ENCODE data around the gene CES4A. TPM values are rescaled to one million over a fixed set of nuclear protein-coding genes. Genes with fewer than 3 reads are reported as not detected.
A peak's percentile ranks its signal among the peaks of the same experiment; 100 is the strongest.

CES4A gene
- total RNA-seq, 1 donor from 2014 or later: 10.2 TPM

DNA sequence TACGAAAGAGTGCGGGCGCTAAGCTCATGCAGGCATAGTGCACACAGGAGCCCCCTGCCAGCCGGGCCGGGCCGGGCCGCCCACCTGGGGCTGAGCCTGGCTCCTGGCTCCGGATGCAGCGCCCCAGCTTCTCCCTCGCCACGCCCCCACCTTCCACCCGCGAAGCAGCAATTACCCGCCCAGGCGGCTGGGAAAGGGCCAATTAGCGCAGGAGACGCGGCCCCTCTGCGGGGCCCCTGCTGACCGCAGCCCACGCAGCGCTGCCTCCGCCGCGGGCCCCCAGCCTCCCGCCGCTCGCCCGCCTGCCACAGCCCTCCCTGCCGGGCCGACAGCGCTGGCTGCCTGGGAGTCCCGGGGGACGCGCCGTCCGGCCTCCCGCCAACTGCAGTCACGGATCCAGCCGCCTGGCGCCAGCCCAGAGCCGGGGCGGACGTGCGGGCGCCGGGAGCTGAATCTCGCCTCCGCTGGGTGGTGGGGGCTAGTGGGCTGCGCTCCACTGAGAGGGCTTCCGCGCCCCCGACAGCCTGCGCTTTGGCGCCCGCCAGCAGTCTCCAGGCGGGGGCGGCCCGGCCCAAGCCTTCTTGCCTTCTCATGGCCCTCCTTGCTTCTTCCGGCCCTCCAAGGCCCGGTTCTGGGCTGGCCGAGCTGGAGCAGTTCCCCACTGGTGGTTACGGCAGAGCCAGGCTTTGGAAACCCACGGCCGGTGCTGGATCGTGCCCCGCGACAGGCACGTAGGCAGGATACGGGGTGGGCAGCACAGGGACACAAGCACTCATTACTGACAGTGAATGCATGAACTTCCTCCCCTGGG lies 25.6 kb downstream of the CES4A start:
- Mint-ChIP-seq H3K4me1 (peaks cover 4% of the 10 kb centered on the region), H3K9me3 (no peaks in the 10 kb centered on the region), H3K27me3 (no peaks in the 10 kb centered on the region), H3K36me3 (ENCODE audit: low read depth) (no peaks in the 10 kb centered on the region), H3K4me3 (peak overlapping the region; percentile 80), H3K27ac (no peak overlapping the region)
- intact Hi-C loops (cut with micrococcal nuclease): loop anchor here (1.0 to 2.0 kb wide), 2 partner anchors 14 to 87 kb away; no protein-coding TSS in a partner anchor
- DNase-seq (peak; percentile 64), ATAC-seq (ENCODE audit: low read depth) (peak; percentile 68)
- TF ChIP-seq, protein P1, sequence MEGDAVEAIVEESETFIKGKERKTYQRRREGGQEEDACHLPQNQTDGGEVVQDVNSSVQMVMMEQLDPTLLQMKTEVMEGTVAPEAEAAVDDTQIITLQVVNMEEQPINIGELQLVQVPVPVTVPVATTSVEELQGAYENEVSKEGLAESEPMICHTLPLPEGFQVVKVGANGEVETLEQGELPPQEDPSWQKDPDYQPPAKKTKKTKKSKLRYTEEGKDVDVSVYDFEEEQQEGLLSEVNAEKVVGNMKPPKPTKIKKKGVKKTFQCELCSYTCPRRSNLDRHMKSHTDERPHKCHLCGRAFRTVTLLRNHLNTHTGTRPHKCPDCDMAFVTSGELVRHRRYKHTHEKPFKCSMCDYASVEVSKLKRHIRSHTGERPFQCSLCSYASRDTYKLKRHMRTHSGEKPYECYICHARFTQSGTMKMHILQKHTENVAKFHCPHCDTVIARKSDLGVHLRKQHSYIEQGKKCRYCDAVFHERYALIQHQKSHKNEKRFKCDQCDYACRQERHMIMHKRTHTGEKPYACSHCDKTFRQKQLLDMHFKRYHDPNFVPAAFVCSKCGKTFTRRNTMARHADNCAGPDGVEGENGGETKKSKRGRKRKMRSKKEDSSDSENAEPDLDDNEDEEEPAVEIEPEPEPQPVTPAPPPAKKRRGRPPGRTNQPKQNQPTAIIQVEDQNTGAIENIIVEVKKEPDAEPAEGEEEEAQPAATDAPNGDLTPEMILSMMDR (IDR thresholded peaks at IDR 0.05): no peak
- POLR2A ChIA-PET: interaction anchor here (1.1 to 2.2 kb wide), 5 partner anchors 15 to 213 kb away, joined by 3 to 14 read pairs (median 3); partner anchors contain the start of genes CBFB, FBXL8, TMEM208 and TRADD
- CTCF ChIA-PET: interaction anchor here (0.8 to 2.5 kb wide), 4 partner anchors 10 to 141 kb away, joined by 3 to 15 read pairs (median 3); no protein-coding TSS in a partner anchor

DNA sequence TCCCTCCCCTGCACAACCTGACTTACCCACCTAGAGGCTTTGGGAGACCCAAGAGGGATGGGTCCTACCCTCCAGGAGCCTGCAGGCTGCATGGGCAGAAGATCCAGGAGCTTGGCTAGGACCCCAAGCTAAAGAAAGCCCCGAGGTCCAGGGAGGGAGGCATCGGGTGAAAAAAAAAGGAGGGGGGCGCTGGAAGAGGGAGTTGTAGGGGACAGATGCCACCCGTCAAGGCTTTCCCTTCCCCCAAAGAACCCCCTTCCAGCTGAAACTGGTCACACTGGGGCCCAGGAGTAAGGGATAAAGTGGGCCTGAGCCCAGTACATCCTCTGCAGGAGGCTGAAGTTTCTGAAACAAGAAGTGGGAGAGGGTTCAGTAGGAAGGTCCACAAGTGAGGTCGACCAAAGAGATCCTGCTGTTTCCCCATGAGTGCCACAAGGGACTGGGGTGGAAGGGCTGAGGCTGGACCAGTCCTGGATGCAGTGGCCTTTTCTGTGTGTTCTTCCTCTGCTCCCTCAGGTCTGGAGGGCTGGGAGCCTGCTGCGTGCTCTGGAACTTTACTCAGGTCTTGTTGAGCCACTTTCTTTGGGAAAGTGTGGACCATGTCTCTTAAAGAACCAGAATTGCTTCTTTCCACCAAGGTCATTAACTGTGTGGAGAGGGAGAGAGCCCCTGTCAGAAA lies 26.4 kb downstream of the CES4A start:
- Mint-ChIP-seq H3K9me3 (no peaks in the 10 kb centered on the region), H3K4me1 (peaks cover 4% of the 10 kb centered on the region), H3K36me3 (ENCODE audit: low read depth) (no peaks in the 10 kb centered on the region), H3K27me3 (no peaks in the 10 kb centered on the region), H3K4me3 (peak overlapping the region; percentile 80), H3K27ac (no peak overlapping the region)
- TF ChIP-seq, protein P1 (IDR thresholded peaks at IDR 0.05): no peak
- DNase-seq (no peak), ATAC-seq (ENCODE audit: low read depth) (no peak)
- intact Hi-C loops (cut with micrococcal nuclease): loop anchor here (1.0 to 2.0 kb wide), 2 partner anchors 14 to 86 kb away; no protein-coding TSS in a partner anchor
- POLR2A ChIA-PET: interaction anchor here (0.9 to 2.2 kb wide), 5 partner anchors 11 to 212 kb away, joined by 3 to 14 read pairs (median 3); partner anchors contain the start of genes CBFB and TMEM208
- CTCF ChIA-PET: interaction anchor here (0.8 to 2.5 kb wide), 3 partner anchors 10 to 140 kb away, joined by 3 to 15 read pairs (median 3); no protein-coding TSS in a partner anchor

DNA sequence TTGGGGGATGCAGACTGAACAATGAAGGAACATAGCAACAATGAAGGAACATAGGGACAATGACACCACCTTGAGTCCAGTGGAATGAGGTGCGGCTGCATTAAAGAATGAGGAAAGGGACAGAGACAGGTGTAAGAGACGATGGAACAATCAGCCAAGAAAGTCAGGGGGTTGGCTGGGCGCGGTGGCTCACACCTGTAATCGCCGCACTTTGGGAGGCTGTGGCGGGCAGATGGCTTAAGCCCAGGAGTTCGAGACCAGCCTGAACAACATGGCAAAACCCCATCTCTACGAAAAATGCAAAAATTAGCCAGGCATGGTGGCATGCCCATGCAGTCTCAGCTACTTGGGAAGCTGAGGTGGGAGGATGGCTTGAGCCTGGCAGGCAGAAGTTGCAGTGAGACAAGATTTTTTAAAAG lies 26.9 kb downstream of the CES4A start:
- peaks cover 4% of the 10 kb centered on the region for H3K4me1 Mint-ChIP-seq
- no peak for DNase-seq
- no peaks in the 10 kb centered on the region for H3K9me3 Mint-ChIP-seq
- no peak overlapping the region for H3K4me3 Mint-ChIP-seq
- TF ChIP-seq, protein P1 (IDR thresholded peaks at IDR 0.05): no peak
- POLR2A ChIA-PET: interaction anchor here (0.9 kb wide), 1 partner anchor 11 kb away, joined by 3 read pairs; no protein-coding TSS in a partner anchor
- no peak for ATAC-seq (ENCODE audit: low read depth)
- no peaks in the 10 kb centered on the region for H3K36me3 Mint-ChIP-seq (ENCODE audit: low read depth)
- H3K27me3 Mint-ChIP-seq: no peaks in the 10 kb centered on the region
- H3K27ac Mint-ChIP-seq: no peak overlapping the region
- intact Hi-C loops (cut with micrococcal nuclease): loop anchor here (2.0 kb wide), 1 partner anchor 85 kb away; no protein-coding TSS in a partner anchor
- CTCF ChIA-PET: no interaction called here

DNA sequence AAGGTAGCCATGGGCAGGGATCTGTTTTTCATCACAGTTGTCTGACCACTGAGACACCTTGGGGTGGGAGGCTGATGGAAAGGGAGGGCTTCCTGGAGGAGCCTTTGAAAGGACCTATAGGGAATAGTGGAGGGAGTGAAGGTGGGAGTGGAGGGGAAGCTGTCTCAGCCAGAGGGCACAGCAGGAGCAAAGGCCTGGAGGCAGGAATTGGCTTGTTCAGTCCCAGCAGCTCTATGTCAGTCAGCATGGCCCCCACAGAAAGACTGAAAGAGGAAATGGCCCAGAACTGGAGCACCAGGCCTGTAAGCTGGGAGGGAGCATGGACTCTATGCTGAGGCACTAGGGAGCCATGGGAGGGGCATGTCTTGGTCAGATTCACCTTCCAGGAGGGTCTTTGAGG lies 27.8 kb downstream of the CES4A start:
- Mint-ChIP-seq H3K27me3 (no peaks in the 10 kb centered on the region), H3K4me3 (no peak overlapping the region), H3K27ac (no peak overlapping the region), H3K36me3 (ENCODE audit: low read depth) (no peaks in the 10 kb centered on the region), H3K4me1 (peaks cover 4% of the 10 kb centered on the region), H3K9me3 (no peaks in the 10 kb centered on the region)
- ChIA-PET POLR2A (no interaction called here), CTCF (interaction anchor here (2.9 kb wide), 1 partner anchor 138 kb away, joined by 32 read pairs; no protein-coding TSS in a partner anchor)
- intact Hi-C loops (cut with micrococcal nuclease): no loop called here
- TF ChIP-seq, protein P1 (IDR thresholded peaks at IDR 0.05): no peak
- ATAC-seq (ENCODE audit: low read depth) (no peak), DNase-seq (no peak)
